ENCODE data around the gene USP7.

USP7 gene

GRCh38 chr16:8999800-9000199 is 36.1 kb upstream of the USP7 start:
- TF ChIP-seq SUZ12 (IDR thresholded peaks at IDR 0.05) (no peak), PKNOX1 (IDR thresholded peaks at IDR 0.05) (no peak), NFRKB (IDR thresholded peaks at IDR 0.05) (no peak), BHLHE40 (IDR thresholded peaks at IDR 0.05; ENCODE audit: borderline replicate concordance) (no peak), HDGF (IDR thresholded peaks at IDR 0.05; ENCODE audit: borderline replicate concordance) (no peak), ZNF384 (IDR thresholded peaks at IDR 0.05) (no peak), CTBP1 (IDR thresholded peaks at IDR 0.05; ENCODE audit: borderline replicate concordance) (no peak), ELF4 (IDR thresholded peaks at IDR 0.05) (no peak), SP1 (IDR thresholded peaks at IDR 0.05) (no peak), ARNT (IDR thresholded peaks at IDR 0.05) (no peak), LEF1 (IDR thresholded peaks at IDR 0.05; ENCODE audit: borderline replicate concordance) (no peak), TARDBP (IDR thresholded peaks at IDR 0.05) (no peak), FOXK2 (IDR thresholded peaks at IDR 0.05) (no peak)
- no peak for DNase-seq (ENCODE audit: extremely low spot score)
- ChIA-PET POLR2A (no interaction called here), CTCF (interaction anchor here (0.7 kb wide), 1 partner anchor 64 kb away, joined by 3 read pairs; no protein-coding TSS in a partner anchor)

DNA sequence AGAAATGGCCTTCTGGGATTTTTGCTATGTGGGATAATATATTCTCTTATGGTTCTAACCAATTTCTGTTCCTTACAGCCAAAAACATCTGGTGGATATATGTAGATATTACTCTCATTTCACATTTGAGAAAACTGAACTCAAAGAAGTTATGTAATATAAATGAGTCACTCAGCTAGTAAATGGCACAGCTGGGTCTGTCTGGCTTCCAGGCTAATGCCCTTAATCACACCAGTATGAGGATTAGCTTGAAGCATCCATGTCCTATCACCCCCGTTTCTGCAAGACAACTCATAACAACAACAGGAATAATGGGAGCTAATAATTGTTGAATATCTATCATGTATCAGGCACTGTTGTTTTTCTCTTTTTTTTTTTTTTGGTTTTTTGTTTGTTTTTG is 34.4 kb upstream of the USP7 start:
- ChIA-PET POLR2A (no interaction called here), CTCF (interaction anchor here (0.6 to 3.0 kb wide), 2 partner anchors 11 to 133 kb away, joined by 3 to 14 read pairs; no protein-coding TSS in a partner anchor)
- DNase-seq (ENCODE audit: extremely low spot score) = no peak
- TF ChIP-seq NFRKB (IDR thresholded peaks at IDR 0.05) (no peak), ZNF384 (IDR thresholded peaks at IDR 0.05) (no peak), PKNOX1 (IDR thresholded peaks at IDR 0.05) (no peak)

GRCh38 chr16:8996891-8997290 is 33.2 kb upstream of the USP7 start:
- TF ChIP-seq BHLHE40 (IDR thresholded peaks at IDR 0.05; ENCODE audit: borderline replicate concordance) (no peak), ZNF384 (IDR thresholded peaks at IDR 0.05) (no peak), LEF1 (IDR thresholded peaks at IDR 0.05; ENCODE audit: borderline replicate concordance) (no peak), FOXM1 (IDR thresholded peaks at IDR 0.05; ENCODE audit: borderline replicate concordance) (no peak), HDGF (IDR thresholded peaks at IDR 0.05; ENCODE audit: borderline replicate concordance) (no peak), TARDBP (IDR thresholded peaks at IDR 0.05) (no peak), ARNT (IDR thresholded peaks at IDR 0.05) (no peak), CTBP1 (IDR thresholded peaks at IDR 0.05; ENCODE audit: borderline replicate concordance) (no peak), L3MBTL2 (conservative IDR thresholded peaks at IDR 0.05) (no peak), SP1 (IDR thresholded peaks at IDR 0.05) (no peak), FOXA1 (IDR thresholded peaks at IDR 0.05) (no peak)
- POLR2A ChIA-PET = interaction anchor here (0.8 kb wide), 1 partner anchor 128 kb away, joined by 3 read pairs; the partner anchor contains the start of gene CARHSP1
- no peak for DNase-seq (ENCODE audit: extremely low spot score)

GRCh38 chr16:8990445-8990844 is 26.7 kb upstream of the USP7 start:
- ChIA-PET POLR2A (no interaction called here), CTCF (no interaction called here)
- no peak for DNase-seq (ENCODE audit: extremely low spot score)
- no peak for TF ChIP-seq HDGF (IDR thresholded peaks at IDR 0.05; ENCODE audit: borderline replicate concordance)
- no peak for TF ChIP-seq ARNT (IDR thresholded peaks at IDR 0.05)

More at GRCh38 chr16:8996891-8997290, 33.2 kb upstream of the USP7 start:
- CTCF ChIA-PET = interaction anchor here (3.0 kb wide), 1 partner anchor 12 kb away, joined by 14 read pairs; no protein-coding TSS in a partner anchor

GRCh38 chr16:8989099-8989878 is 25.6 kb upstream of the USP7 start:
- CTCF ChIA-PET = no interaction called here
- no peak for DNase-seq (ENCODE audit: extremely low spot score)
- POLR2A ChIA-PET = no interaction called here
- TF ChIP-seq FOXK2 (IDR thresholded peaks at IDR 0.05) (no peak), BHLHE40 (IDR thresholded peaks at IDR 0.05; ENCODE audit: borderline replicate concordance) (no peak), L3MBTL2 (conservative IDR thresholded peaks at IDR 0.05) (no peak), HDGF (IDR thresholded peaks at IDR 0.05; ENCODE audit: borderline replicate concordance) (no peak)

DNA sequence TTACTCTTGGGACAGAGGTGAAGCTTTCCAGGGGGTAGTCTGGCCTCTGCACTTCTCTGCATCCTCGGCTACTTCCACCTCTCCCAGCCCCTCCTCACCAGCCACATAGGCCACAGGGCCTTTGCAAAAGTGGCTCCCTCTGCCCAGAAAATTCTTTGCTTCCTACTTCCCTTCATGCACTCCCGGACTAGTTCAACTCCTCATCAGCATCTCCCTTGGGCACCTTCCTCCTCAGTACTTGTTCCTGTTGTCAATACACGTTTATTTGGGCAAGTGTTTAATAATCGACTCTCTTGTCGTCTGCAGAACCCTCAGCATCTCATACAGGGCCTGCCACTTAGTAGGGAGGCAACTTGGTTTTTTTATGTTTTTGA is 23.1 kb upstream of the USP7 start:
- DNase-seq (ENCODE audit: extremely low spot score) = no peak
- ChIA-PET CTCF (no interaction called here), POLR2A (no interaction called here)
- TF ChIP-seq SP1 (IDR thresholded peaks at IDR 0.05) (no peak), ELF4 (IDR thresholded peaks at IDR 0.05) (no peak), ARNT (IDR thresholded peaks at IDR 0.05) (no peak), FOXA1 (IDR thresholded peaks at IDR 0.05) (no peak), PKNOX1 (IDR thresholded peaks at IDR 0.05) (no peak), TARDBP (IDR thresholded peaks at IDR 0.05) (no peak), NFRKB (IDR thresholded peaks at IDR 0.05) (no peak), BHLHE40 (IDR thresholded peaks at IDR 0.05; ENCODE audit: borderline replicate concordance) (no peak), L3MBTL2 (conservative IDR thresholded peaks at IDR 0.05) (no peak), FOXM1 (IDR thresholded peaks at IDR 0.05; ENCODE audit: borderline replicate concordance) (no peak), SUZ12 (IDR thresholded peaks at IDR 0.05) (no peak), LEF1 (IDR thresholded peaks at IDR 0.05; ENCODE audit: borderline replicate concordance) (no peak), ZNF384 (IDR thresholded peaks at IDR 0.05) (no peak), CTBP1 (IDR thresholded peaks at IDR 0.05; ENCODE audit: borderline replicate concordance) (no peak), FOXK2 (IDR thresholded peaks at IDR 0.05) (no peak), HDGF (IDR thresholded peaks at IDR 0.05; ENCODE audit: borderline replicate concordance) (no peak)

Measured in HEK293T (cell line).